Amniotic stem cell (primary cell): ENCODE data around the gene GIPC2.

ENCODE experiments used
- DNase-seq: peaks from one replicate; lab custom pipeline; 2025; lab: John Stamatoyannopoulos, UW

Gene GIPC2

GRCh38 chr1:78145105-78145580, 99.4 kb downstream of the GIPC2 start:
- peak; percentile 80 for DNase-seq

GRCh38 chr1:78146205-78146771, 100.5 kb downstream of the GIPC2 start:
- no peak for DNase-seq

- DNase-seq, result no peak
Measured at GRCh38 chr1:78147031-78147430, 101.3 kb downstream of the GIPC2 start.

- DNase-seq, result no peak
Measured at GRCh38 chr1:78153092-78153736, 107.4 kb downstream of the GIPC2 start.

- no peak for DNase-seq
Measured at GRCh38 chr1:78155121-78155520, 109.4 kb downstream of the GIPC2 start.

- DNase-seq, result peak; percentile 4
Measured at GRCh38 chr1:78156805-78157521, 111.2 kb downstream of the GIPC2 start.

- no peak for DNase-seq
Measured at GRCh38 chr1:78165816-78166215, 120.0 kb downstream of the GIPC2 start.

GRCh38 chr1:78168306-78168705, 122.5 kb downstream of the GIPC2 start:
- no peak for DNase-seq

- DNase-seq, result no peak
Measured at GRCh38 chr1:78170859-78171258, 125.1 kb downstream of the GIPC2 start.

GRCh38 chr1:78171736-78172590, 126.2 kb downstream of the GIPC2 start:
- DNase-seq, result peak; percentile 2

GRCh38 chr1:78176448-78176847, 130.7 kb downstream of the GIPC2 start:
- DNase-seq, result peak; percentile 28

- DNase-seq, result no peak
Measured at GRCh38 chr1:78177708-78178270, 132.0 kb downstream of the GIPC2 start.

- DNase-seq, result no peak
Measured at GRCh38 chr1:78178816-78179215, 133.1 kb downstream of the GIPC2 start.

- DNase-seq, result no peak
Measured at GRCh38 chr1:78184460-78185072, 138.8 kb downstream of the GIPC2 start.
